ENCODE measurements around the gene MDFIC. TPM values are rescaled to one million over a fixed set of nuclear protein-coding genes. Genes with fewer than 3 reads are reported as not detected.
"Not testable (repeated sequence)": the region's sequence is repeated elsewhere in the genome, so short reads cannot be mapped to it uniquely, and the experiment has no call there.

MDFIC gene
- total RNA-seq (24.5 TPM), polyA plus RNA-seq (15.0 TPM)
- long read RNA-seq, donor 1, result 0 reads
- long read RNA-seq, donor 2, result 0 reads
- long read RNA-seq, donor 3, full-length matches to known transcripts, result 6 of 6 reads
- long read RNA-seq, donor 3, partial matches to known transcripts, result 0 of 6 reads
- long read RNA-seq, donor 3, other reads (novel, unspliced or antisense), result 0 of 6 reads
- long read RNA-seq, donor 4, full-length matches to known transcripts, result 8 of 8 reads
- long read RNA-seq, donor 4, partial matches to known transcripts, result 0 of 8 reads
- long read RNA-seq, donor 4, other reads (novel, unspliced or antisense), result 0 of 8 reads
- long read RNA-seq, donor 5, full-length matches to known transcripts, result 8 of 8 reads
- long read RNA-seq, donor 5, partial matches to known transcripts, result 0 of 8 reads
- long read RNA-seq, donor 5, other reads (novel, unspliced or antisense), result 0 of 8 reads
- long read RNA-seq, donor 6, full-length matches to known transcripts, result 3 of 3 reads
- long read RNA-seq, donor 6, partial matches to known transcripts, result 0 of 3 reads
- long read RNA-seq, donor 6, other reads (novel, unspliced or antisense), result 0 of 3 reads
- long read RNA-seq, donor 7, full-length matches to known transcripts, result 3 of 3 reads
- long read RNA-seq, donor 7, partial matches to known transcripts, result 0 of 3 reads
- long read RNA-seq, donor 7, other reads (novel, unspliced or antisense), result 0 of 3 reads
- long read RNA-seq, donor 8, result 0 reads
- long read RNA-seq, donor 9, full-length matches to known transcripts, result 1 of 1 reads
- long read RNA-seq, donor 9, partial matches to known transcripts, result 0 of 1 reads
- long read RNA-seq, donor 9, other reads (novel, unspliced or antisense), result 0 of 1 reads
- long read RNA-seq, donor 10, full-length matches to known transcripts, result 4 of 4 reads
- long read RNA-seq, donor 10, partial matches to known transcripts, result 0 of 4 reads
- long read RNA-seq, donor 10, other reads (novel, unspliced or antisense), result 0 of 4 reads

GRCh38 chr7:114922026-114922651, at the start of gene MDFIC:
Gene MDFIC (plus strand): TSS chr7:114922094. CDS start chr7:114923034, 940 bp downstream.
- H3K36me3 ChIP-seq (ENCODE audit: control insufficient read depth in 2 of 2, insufficient read depth in 2 of 2, low read length in 1 of 2), result no peaks in the 10 kb centered on the region
- H3K27me3 ChIP-seq (ENCODE audit: control insufficient read depth in 2 of 2, insufficient read depth in 1 of 2, low read length in 1 of 2), result peaks cover 0 to 8% of the 10 kb centered on the region in 2 donors
- DNase-seq (ENCODE audit: low read depth in 6 of 9, low spot score in 9 of 9), result peak in 4 of 9 donors; percentile 21 to 57 (median 40)
- H3K9me3 ChIP-seq (ENCODE audit: control insufficient read depth in 2 of 2, insufficient read depth in 1 of 2, low read length in 1 of 2), result peaks cover 0 to 3% of the 10 kb centered on the region in 2 donors
- peak within 1 kb of the TSS; percentile 80 to 87 for H3K27ac ChIP-seq (ENCODE audit: low read depth in 1 of 2, low read length in 1 of 2)
- 4% methylated on average over 55 of the region's 55 CpGs for WGBS
- H3K4me1 ChIP-seq (ENCODE audit: control insufficient read depth in 2 of 2, insufficient read depth in 2 of 2, low read length in 2 of 2), result peaks cover 4 to 5% of the 10 kb centered on the region in 2 donors
- peak within 1 kb of the TSS; percentile 80 to 88 for H3K4me3 ChIP-seq (ENCODE audit: low read length in 2 of 2)

DNA sequence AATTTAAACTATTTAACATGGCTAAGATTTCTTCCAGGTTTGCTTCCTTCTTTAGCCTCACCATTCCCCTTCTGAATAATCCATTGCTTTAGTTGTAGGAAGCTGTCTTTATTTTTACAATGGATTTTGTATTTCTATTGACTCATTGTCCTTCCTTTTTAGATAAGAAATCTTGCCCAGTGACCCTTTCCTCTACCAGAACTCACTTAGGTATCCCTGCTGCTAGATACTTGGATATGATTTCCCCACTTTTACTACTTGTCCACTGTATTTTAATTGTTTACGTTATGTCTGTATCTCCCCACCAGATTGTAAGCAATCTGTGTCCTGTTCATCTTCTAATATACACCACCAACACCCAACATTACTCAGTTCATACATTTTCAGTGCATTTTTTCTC, 47.7 kb upstream of the MDFIC start:
- Histone ChIP-seq H3K27ac (ENCODE audit: low read depth in 1 of 2, low read length in 1 of 2) (no peak overlapping the region), H3K4me3 (ENCODE audit: low read length in 2 of 2) (no peak overlapping the region), H3K27me3 (ENCODE audit: control insufficient read depth in 2 of 2, insufficient read depth in 1 of 2, low read length in 1 of 2) (no peaks in the 10 kb centered on the region), H3K4me1 (ENCODE audit: control insufficient read depth in 2 of 2, insufficient read depth in 2 of 2, low read length in 2 of 2) (no peaks in the 10 kb centered on the region), H3K9me3 (ENCODE audit: control insufficient read depth in 2 of 2, insufficient read depth in 1 of 2, low read length in 1 of 2) (no peaks in the 10 kb centered on the region), H3K36me3 (ENCODE audit: control insufficient read depth in 2 of 2, insufficient read depth in 2 of 2, low read length in 1 of 2) (no peaks in the 10 kb centered on the region)
- 99% methylated on average over 1 of the region's 1 CpG for WGBS
- no peak for DNase-seq (ENCODE audit: low read depth in 6 of 9, low spot score in 9 of 9)

GRCh38 chr7:114875186-114875585, 46.7 kb upstream of the MDFIC start:
- no peaks in the 10 kb centered on the region for H3K27me3 ChIP-seq (ENCODE audit: control insufficient read depth in 2 of 2, insufficient read depth in 1 of 2, low read length in 1 of 2)
- H3K36me3 ChIP-seq (ENCODE audit: control insufficient read depth in 2 of 2, insufficient read depth in 2 of 2, low read length in 1 of 2), result no peaks in the 10 kb centered on the region
- no peak overlapping the region for H3K4me3 ChIP-seq (ENCODE audit: low read length in 2 of 2)
- H3K4me1 ChIP-seq (ENCODE audit: control insufficient read depth in 2 of 2, insufficient read depth in 2 of 2, low read length in 2 of 2), result no peaks in the 10 kb centered on the region
- no peaks in the 10 kb centered on the region for H3K9me3 ChIP-seq (ENCODE audit: control insufficient read depth in 2 of 2, insufficient read depth in 1 of 2, low read length in 1 of 2)
- no peak overlapping the region for H3K27ac ChIP-seq (ENCODE audit: low read depth in 1 of 2, low read length in 1 of 2)
- no peak for DNase-seq (ENCODE audit: low read depth in 6 of 9, low spot score in 9 of 9)

- H3K36me3 ChIP-seq (ENCODE audit: control insufficient read depth in 2 of 2, insufficient read depth in 2 of 2, low read length in 1 of 2), result no peaks in the 10 kb centered on the region
- no peaks in the 10 kb centered on the region for H3K4me1 ChIP-seq (ENCODE audit: control insufficient read depth in 2 of 2, insufficient read depth in 2 of 2, low read length in 2 of 2)
- peaks cover 0 to 2% of the 10 kb centered on the region in 2 donors for H3K9me3 ChIP-seq (ENCODE audit: control insufficient read depth in 2 of 2, insufficient read depth in 1 of 2, low read length in 1 of 2)
- WGBS, result 91% methylated on average over 1 of the region's 1 CpG
- no peak for DNase-seq (ENCODE audit: low read depth in 6 of 9, low spot score in 9 of 9)
- H3K4me3 ChIP-seq (ENCODE audit: low read length in 2 of 2), result no peak overlapping the region
- no peaks in the 10 kb centered on the region for H3K27me3 ChIP-seq (ENCODE audit: control insufficient read depth in 2 of 2, insufficient read depth in 1 of 2, low read length in 1 of 2)
- no peak overlapping the region for H3K27ac ChIP-seq (ENCODE audit: low read depth in 1 of 2, low read length in 1 of 2)
These were observed 42.3 kb upstream of the MDFIC start for GRCh38 chr7:114879554-114879953.

DNA sequence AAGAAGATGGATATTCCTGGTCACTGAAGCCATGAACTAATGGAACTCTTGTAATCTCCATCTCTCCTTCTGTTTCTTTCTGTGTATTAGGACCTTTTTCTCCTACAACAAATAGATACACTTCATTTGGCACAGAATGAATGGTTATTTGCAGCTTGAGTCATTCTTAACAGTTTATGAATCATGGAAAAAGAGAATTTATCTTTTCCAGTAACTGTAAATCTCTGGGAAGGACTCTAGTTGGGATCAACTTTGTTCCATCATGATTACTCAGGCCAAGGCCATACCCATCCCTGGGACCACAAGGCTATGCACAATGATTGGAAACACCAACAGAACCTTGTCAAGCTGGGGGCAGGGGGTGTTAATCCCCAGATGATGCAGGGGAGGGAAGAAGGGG, 36.1 kb upstream of the MDFIC start:
- Histone ChIP-seq H3K36me3 (ENCODE audit: control insufficient read depth in 2 of 2, insufficient read depth in 2 of 2, low read length in 1 of 2) (no peaks in the 10 kb centered on the region), H3K9me3 (ENCODE audit: control insufficient read depth in 2 of 2, insufficient read depth in 1 of 2, low read length in 1 of 2) (peaks cover 0 to 2% of the 10 kb centered on the region in 2 donors), H3K4me1 (ENCODE audit: control insufficient read depth in 2 of 2, insufficient read depth in 2 of 2, low read length in 2 of 2) (no peaks in the 10 kb centered on the region), H3K4me3 (ENCODE audit: low read length in 2 of 2) (no peak overlapping the region), H3K27ac (ENCODE audit: low read depth in 1 of 2, low read length in 1 of 2) (no peak overlapping the region), H3K27me3 (ENCODE audit: control insufficient read depth in 2 of 2, insufficient read depth in 1 of 2, low read length in 1 of 2) (no peaks in the 10 kb centered on the region)
- DNase-seq (ENCODE audit: low read depth in 6 of 9, low spot score in 9 of 9), result no peak

GRCh38 chr7:114886241-114886640, 35.7 kb upstream of the MDFIC start:
- no peaks in the 10 kb centered on the region for H3K4me1 ChIP-seq (ENCODE audit: control insufficient read depth in 2 of 2, insufficient read depth in 2 of 2, low read length in 2 of 2)
- 95% methylated on average over 2 of the region's 2 CpGs for WGBS
- no peak for DNase-seq (ENCODE audit: low read depth in 6 of 9, low spot score in 9 of 9)

GRCh38 chr7:114889116-114889515, 32.8 kb upstream of the MDFIC start:
- DNase-seq (ENCODE audit: low read depth in 6 of 9, low spot score in 9 of 9); H3K9me3 ChIP-seq (ENCODE audit: control insufficient read depth in 2 of 2, insufficient read depth in 1 of 2, low read length in 1 of 2); H3K36me3 ChIP-seq (ENCODE audit: control insufficient read depth in 2 of 2, insufficient read depth in 2 of 2, low read length in 1 of 2); H3K27me3 ChIP-seq (ENCODE audit: control insufficient read depth in 2 of 2, insufficient read depth in 1 of 2, low read length in 1 of 2); H3K27ac ChIP-seq (ENCODE audit: low read depth in 1 of 2, low read length in 1 of 2); H3K4me3 ChIP-seq (ENCODE audit: low read length in 2 of 2); H3K4me1 ChIP-seq (ENCODE audit: control insufficient read depth in 2 of 2, insufficient read depth in 2 of 2, low read length in 2 of 2): not testable (repeated sequence)
- over 99% methylated on average over 3 of the region's 3 CpGs for WGBS

More at GRCh38 chr7:114886241-114886640, 35.7 kb upstream of the MDFIC start:
- Histone ChIP-seq H3K9me3 (ENCODE audit: control insufficient read depth in 2 of 2, insufficient read depth in 1 of 2, low read length in 1 of 2) (peaks cover 0 to 2% of the 10 kb centered on the region in 2 donors), H3K4me3 (ENCODE audit: low read length in 2 of 2) (no peak overlapping the region), H3K27ac (ENCODE audit: low read depth in 1 of 2, low read length in 1 of 2) (no peak overlapping the region), H3K36me3 (ENCODE audit: control insufficient read depth in 2 of 2, insufficient read depth in 2 of 2, low read length in 1 of 2) (no peaks in the 10 kb centered on the region), H3K27me3 (ENCODE audit: control insufficient read depth in 2 of 2, insufficient read depth in 1 of 2, low read length in 1 of 2) (no peaks in the 10 kb centered on the region)

DNA sequence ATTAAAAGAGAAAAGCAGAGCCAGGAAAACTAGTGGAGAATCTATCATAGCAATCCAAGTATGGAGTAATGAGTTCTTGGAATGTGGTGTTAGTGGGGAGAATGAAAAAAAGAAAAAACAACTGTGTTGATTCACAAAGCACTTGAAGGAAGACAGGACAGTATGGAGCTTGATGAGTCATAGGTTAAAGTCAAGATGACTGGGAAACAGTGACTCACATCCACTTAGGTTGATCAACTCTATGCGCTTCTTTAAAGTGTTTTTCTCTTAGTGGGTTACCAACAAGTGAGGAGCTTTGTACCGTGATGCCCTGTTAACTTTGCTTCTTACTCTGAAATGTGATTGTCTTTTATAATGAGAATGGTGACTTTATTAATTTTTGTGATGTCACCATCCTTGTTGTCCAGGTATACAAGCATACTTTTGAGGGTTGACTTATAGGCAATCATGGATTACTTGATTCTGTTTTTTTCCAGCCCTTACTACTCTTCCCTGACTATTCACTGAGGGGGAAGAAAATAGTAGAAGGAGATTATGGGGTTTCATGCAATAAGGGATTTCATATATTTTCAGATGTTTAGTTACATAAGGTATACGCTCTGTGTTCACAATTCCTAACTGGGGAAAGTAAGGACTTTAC, 32.1 kb upstream of the MDFIC start:
- peak in 1 of 9 donors; percentile 10 for DNase-seq (ENCODE audit: low read depth in 6 of 9, low spot score in 9 of 9)

More for the DNA sequence above, 32.1 kb upstream of the MDFIC start:
- H3K4me3 ChIP-seq (ENCODE audit: low read length in 2 of 2), result no peak overlapping the region
- H3K27me3 ChIP-seq (ENCODE audit: control insufficient read depth in 2 of 2, insufficient read depth in 1 of 2, low read length in 1 of 2), result no peaks in the 10 kb centered on the region
- no peaks in the 10 kb centered on the region for H3K9me3 ChIP-seq (ENCODE audit: control insufficient read depth in 2 of 2, insufficient read depth in 1 of 2, low read length in 1 of 2)
- WGBS, result 93% methylated on average over 3 of the region's 3 CpGs
- H3K4me1 ChIP-seq (ENCODE audit: control insufficient read depth in 2 of 2, insufficient read depth in 2 of 2, low read length in 2 of 2), result no peaks in the 10 kb centered on the region
- H3K27ac ChIP-seq (ENCODE audit: low read depth in 1 of 2, low read length in 1 of 2), result no peak overlapping the region
- H3K36me3 ChIP-seq (ENCODE audit: control insufficient read depth in 2 of 2, insufficient read depth in 2 of 2, low read length in 1 of 2), result no peaks in the 10 kb centered on the region

Measured in thymus (tissue), 14 donors.